Measurements from ENCODE around the gene CDK1. TPM values are rescaled to one million over a fixed set of nuclear protein-coding genes. Genes with fewer than 3 reads are reported as not detected.

CDK1 gene
- total and polyA plus RNA-seq, 2 of the 8 experiments (the other 6 are each of a cell fraction or from before 2014, with no cell fraction given), result 29.4 to 111 TPM

- no peak for FAIRE-seq
- no peak overlapping the region for H4K8ac ChIP-seq (ENCODE audit: extremely low read depth, insufficient read depth, low read length)
- H2BK15ac ChIP-seq (ENCODE audit: low read length), result no peak overlapping the region
- no peak overlapping the region for H3K9ac ChIP-seq (replicated peaks in 1 of 4; ENCODE audit: extremely low read depth in 1 of 4, low read depth in 3 of 4, low read length in 3 of 4)
- no peak overlapping the region for H3K4me3 ChIP-seq (ENCODE audit: extremely low read depth in 1 of 4, insufficient read depth in 2 of 4, low read depth in 3 of 4, low read length in 4 of 4)
- H3K23ac ChIP-seq (ENCODE audit: insufficient read length), result no peak overlapping the region
- no peak overlapping the region for H3K18ac ChIP-seq (ENCODE audit: extremely low read depth, low read length)
- H4K20me1 ChIP-seq (replicated peaks in 1 of 2; ENCODE audit: control insufficient read depth in 1 of 2, insufficient read depth in 2 of 2, low read length in 2 of 2), result no peaks in the 10 kb centered on the region
- no peak overlapping the region for H3K4me2 ChIP-seq (ENCODE audit: insufficient read depth in 1 of 2, low read depth in 2 of 2, low read length in 2 of 2)
- TF ChIP-seq NANOG (IDR thresholded peaks at IDR 0.05; ENCODE audit: insufficient read depth, low read depth, low read length, poor library complexity, severe bottlenecking), result no peak
- no peak for TF ChIP-seq NRF1 (IDR thresholded peaks at IDR 0.05; ENCODE audit: low read depth, low read length)
- TF ChIP-seq SIX5 (IDR thresholded peaks at IDR 0.05; ENCODE audit: low read depth, low read length), result no peak
- TF ChIP-seq SP1 (IDR thresholded peaks at IDR 0.05; ENCODE audit: low read depth, low read length), result no peak
- no peak for TF ChIP-seq SP4 (IDR thresholded peaks at IDR 0.05; ENCODE audit: low read length)
- no peak for TF ChIP-seq MAX (IDR thresholded peaks at IDR 0.05)
- no peak for TF ChIP-seq POU5F1 (IDR thresholded peaks at IDR 0.05; ENCODE audit: low read depth, low read length)
- TF ChIP-seq SIN3A (conservative IDR thresholded peaks at IDR 0.05 in 1 of 2, IDR thresholded peaks at IDR 0.05 in 1 of 2; ENCODE audit: low read depth in 1 of 2, low read length in 2 of 2), result no peak
- TF ChIP-seq CBX8 (IDR thresholded peaks at IDR 0.05; ENCODE audit: borderline replicate concordance, low read depth, low read length), result no peak
- TF ChIP-seq SIRT6 (IDR thresholded peaks at IDR 0.05; ENCODE audit: low read length), result no peak
- no peak for TF ChIP-seq CREB1 (IDR thresholded peaks at IDR 0.05)
- no peak for TF ChIP-seq ZNF274 (IDR thresholded peaks at IDR 0.05; ENCODE audit: borderline replicate concordance, extremely low read depth, low read length)
- no peak for TF ChIP-seq RFX5 (IDR thresholded peaks at IDR 0.05; ENCODE audit: borderline replicate concordance, low read depth, low read length)
- no peaks in the 10 kb centered on the region for H3K36me3 ChIP-seq (ENCODE audit: control insufficient read depth in 2 of 4, insufficient read depth in 4 of 4, low read length in 3 of 4)
- no peaks in the 10 kb centered on the region for H3K23me2 ChIP-seq (ENCODE audit: low read depth, low read length)
- POLR2A ChIA-PET (ENCODE audit: partially characterized antibody), result no interaction called here
- H2BK20ac ChIP-seq (ENCODE audit: low read length), result no peak overlapping the region
- H4K91ac ChIP-seq (replicated peaks; ENCODE audit: insufficient read length, low read length), result no peak overlapping the region
- WGBS, 2 experiments (ENCODE audit: extremely low coverage in 1 of 2, insufficient coverage in 1 of 2, insufficient read length in 1 of 2, insufficient replicate concordance in 2 of 2, low coverage in 1 of 2, low lambda C conversion rate in 2 of 2, missing lambda C conversion rate in 1 of 2), result 89% methylated on average over 2 of the region's 2 CpGs; no CpG with 5 or more reads in 1 of the 2 experiments
- H2BK5ac ChIP-seq (ENCODE audit: low read depth, low read length), result no peak overlapping the region
- H2AK5ac ChIP-seq (ENCODE audit: low read depth, low read length), result no peak overlapping the region
- no peaks in the 10 kb centered on the region for H3K9me3 ChIP-seq (ENCODE audit: insufficient read depth in 2 of 2, low read depth in 1 of 2, low read length in 1 of 2)
- no peak overlapping the region for H4K5ac ChIP-seq (ENCODE audit: insufficient read length, low read depth, low read length)
- peaks cover 0 to 2% (median 0%) of the 10 kb centered on the region in 4 experiments; a peak in 1 of 7 replicates for H3K27me3 ChIP-seq (replicated peaks in 1 of 4; ENCODE audit: control insufficient read depth in 3 of 4, extremely low read depth in 1 of 4, insufficient read depth in 3 of 4, low read length in 3 of 4)
- no peak overlapping the region for H3K27ac ChIP-seq (ENCODE audit: low read depth, low read length)
- H2AFZ ChIP-seq (ENCODE audit: low read length), result no peak overlapping the region
- H2BK120ac ChIP-seq (replicated peaks; ENCODE audit: low read depth, low read length), result no peak overlapping the region
- no peak overlapping the region for H3K56ac ChIP-seq (replicated peaks; ENCODE audit: insufficient read length, low read depth, low read length)
- no peaks in the 10 kb centered on the region for H3K4me1 ChIP-seq (replicated peaks in 1 of 4; ENCODE audit: control insufficient read depth in 3 of 4, insufficient read depth in 4 of 4, low read length in 3 of 4)
- no peaks in the 10 kb centered on the region for H3K79me1 ChIP-seq (ENCODE audit: low read depth, low read length)
- CTCF ChIA-PET (ENCODE audit: partially characterized antibody), result no interaction called here
- no peak for DNase-seq (ENCODE audit: low read depth in 1 of 2, low spot score in 2 of 2)
- H3K4ac ChIP-seq (replicated peaks; ENCODE audit: insufficient read length, low read depth, low read length), result no peak overlapping the region
- no peaks in the 10 kb centered on the region for H3K79me2 ChIP-seq (ENCODE audit: control insufficient read depth in 1 of 2, insufficient read depth in 2 of 2, low read length in 2 of 2)
- no peak overlapping the region for H3K14ac ChIP-seq (ENCODE audit: insufficient read length)
- H2BK12ac ChIP-seq (ENCODE audit: low read depth, low read length), result no peak overlapping the region
These were observed 56.8 kb downstream of the CDK1 start for GRCh38 chr10:60835049-60835448.

Measured in H1 (cell line).